Measurements from ENCODE around the gene MAT1A. TPM values are rescaled to one million over a fixed set of nuclear protein-coding genes. Genes with fewer than 3 reads are reported as not detected.

The MAT1A gene
- total RNA-seq, 1 donor = not detected

GRCh38 chr10:80274396-80275134 lies 14.9 kb downstream of the MAT1A start:
- H3K4me3 ChIP-seq (ENCODE audit: low read depth, low read length) = no peak overlapping the region
- no peak for TF ChIP-seq CTCF (IDR thresholded peaks at IDR 0.05; ENCODE audit: insufficient read depth, low read length)
- no peak for DNase-seq (ENCODE audit: low read depth)

- TF ChIP-seq CTCF (IDR thresholded peaks at IDR 0.05; ENCODE audit: insufficient read depth, low read length) = no peak
- no peak overlapping the region for H3K4me3 ChIP-seq (ENCODE audit: low read depth, low read length)
- no peak for DNase-seq (ENCODE audit: low read depth)
Measured at GRCh38 chr10:80273523-80274170, 15.8 kb downstream of the MAT1A start.

GRCh38 chr10:80272793-80273522 lies 16.5 kb downstream of the MAT1A start:
- peak; percentile 5 for DNase-seq (ENCODE audit: low read depth)
- no peak overlapping the region for H3K4me3 ChIP-seq (ENCODE audit: low read depth, low read length)
- no peak for TF ChIP-seq CTCF (IDR thresholded peaks at IDR 0.05; ENCODE audit: insufficient read depth, low read length)

- no peak for TF ChIP-seq CTCF (IDR thresholded peaks at IDR 0.05; ENCODE audit: insufficient read depth, low read length)
- no peak for DNase-seq (ENCODE audit: low read depth)
- no peak overlapping the region for H3K4me3 ChIP-seq (ENCODE audit: low read depth, low read length)
Measured at GRCh38 chr10:80271416-80271815, 18.0 kb downstream of the MAT1A start.

GRCh38 chr10:80270887-80271286 lies 18.6 kb downstream of the MAT1A start:
- DNase-seq (ENCODE audit: low read depth) = no peak
- no peak overlapping the region for H3K4me3 ChIP-seq (ENCODE audit: low read depth, low read length)
- no peak for TF ChIP-seq CTCF (IDR thresholded peaks at IDR 0.05; ENCODE audit: insufficient read depth, low read length)

- no peak for TF ChIP-seq CTCF (IDR thresholded peaks at IDR 0.05; ENCODE audit: insufficient read depth, low read length)
- no peak overlapping the region for H3K4me3 ChIP-seq (ENCODE audit: low read depth, low read length)
- DNase-seq (ENCODE audit: low read depth) = no peak
Measured at GRCh38 chr10:80268938-80269588, 20.4 kb downstream of the MAT1A start.

Measured in fibroblast of the aortic adventitia (primary cell).